Omental fat pad (tissue), 4 donors: ENCODE measurements around the gene SNPH. TPM values are rescaled to one million over a fixed set of nuclear protein-coding genes. Genes with fewer than 3 reads are reported as not detected.

Experiments
- ATAC-seq: fragments of 150-250 bp; one replicate; pipeline ENCODE4 v1.9.1; 2016; ENCODE audit warnings: mild to moderate bottlenecking, moderate library complexity; ENCODE audit not compliant: low FRiP score
- DNase-seq: peaks from one replicate; pipeline ENCODE4 v3.0.0-alpha.2; 2019; ENCODE audit warnings: low spot score
- CTCF ChIP-seq, 3 donors: fragments of 450-650 bp; IDR thresholded peaks; one replicate each; pipeline ENCODE4 v1.5.1; 2016 to 2017; ENCODE audit warnings: antibody characterized with exemption in 3 of 3, mild to moderate bottlenecking in 3 of 3, moderate library complexity in 2 of 3
- total RNA-seq, 4 donors: library from RNA; depleted of rRNA; stranded (reverse); fragments of >200 nt; gene quantifications; one replicate each; pipeline ENCODE4 v1.1.0, GENCODE V29; 2016

SNPH gene
- total RNA-seq, 4 donors from 2014 or later: 2.0 to 3.9 (median 2.5) TPM

GRCh38 chr20:1357921-1358671 is 92.0 kb downstream of the SNPH start:
- no peak for TF ChIP-seq CTCF (IDR thresholded peaks at IDR 0.05)
- ATAC-seq: no peak
- no peak for DNase-seq

Other genes with a start within 250 kb of the SNPH start
- gene PSMF1, start 147.7 kb upstream of the SNPH start, total RNA-seq: 100 to 1,000 TPM in 1 of 4 donors, 10 to 100 TPM in 3; 60.9 to 140 (median 74.6) TPM
- 1 to 10 TPM in 2 of 4 donors, not detected in 2; 1.7 to 2.8 TPM for gene TMEM74B, start 81.3 kb upstream of the SNPH start, total RNA-seq
- 1 to 10 TPM in 1 of 4 donors, under 1 TPM in 2, not detected in 1; 0.28 to 2.0 (median 0.38) TPM for gene C20orf202, start 62.8 kb upstream of the SNPH start, total RNA-seq
- gene RAD21L1, start 40.2 kb upstream of the SNPH start, total RNA-seq: not detected
- gene SDCBP2, start 62.8 kb downstream of the SNPH start, total RNA-seq: 10 to 100 TPM in 2 of 4 donors, 1 to 10 TPM in 2; 7.7 to 18.0 (median 9.8) TPM
- 100 to 1,000 TPM; 204 to 275 (median 241) TPM for gene FKBP1A, start 126.8 kb downstream of the SNPH start, total RNA-seq
- 10 to 100 TPM; 34.0 to 61.9 (median 57.5) TPM for gene NSFL1C, start 200.6 kb downstream of the SNPH start, total RNA-seq
- gene SIRPB2, start 225.1 kb downstream of the SNPH start, total RNA-seq: 10 to 100 TPM; 13.6 to 35.0 (median 25.7) TPM